Endothelial cell (in vitro differentiated cells): Measurements from ENCODE around the gene FHL1. TPM values are rescaled to one million over a fixed set of nuclear protein-coding genes. Genes with fewer than 3 reads are reported as not detected.

ENCODE experiments used
- DNase-seq: peaks from one replicate; pipeline ENCODE4 v3.0.0; 2021; ENCODE audit warnings: low spot score
- H3K27ac Mint-ChIP-seq: one replicate; pipeline ENCODE4 v1.8.0; 2021; ENCODE audit warnings: mixed read lengths, inconsistent platforms; ENCODE audit not compliant: unreplicated experiment
- H3K27me3 Mint-ChIP-seq: one replicate; pipeline ENCODE4 v1.8.0; 2021; ENCODE audit warnings: mild to moderate bottlenecking, moderate library complexity, mixed read lengths, inconsistent platforms; ENCODE audit not compliant: unreplicated experiment
- H3K36me3 Mint-ChIP-seq: one replicate; pipeline ENCODE4 v1.8.0; 2021; ENCODE audit warnings: mild to moderate bottlenecking, low read depth, mixed read lengths, inconsistent platforms; ENCODE audit not compliant: unreplicated experiment
- H3K4me1 Mint-ChIP-seq: one replicate; pipeline ENCODE4 v1.8.0; 2021; ENCODE audit warnings: mild to moderate bottlenecking, mixed read lengths, inconsistent platforms; ENCODE audit not compliant: unreplicated experiment
- H3K4me3 Mint-ChIP-seq: one replicate; pipeline ENCODE4 v1.8.0; 2021; ENCODE audit warnings: mild to moderate bottlenecking, mixed read lengths, inconsistent platforms; ENCODE audit not compliant: unreplicated experiment
- H3K9me3 Mint-ChIP-seq: one replicate; pipeline ENCODE4 v1.8.0; 2021; ENCODE audit warnings: mixed read lengths, inconsistent platforms; ENCODE audit not compliant: unreplicated experiment
- CTCF ChIP-seq: fragments of 200-600 bp; sonication (generic); IDR thresholded peaks from one replicate; pipeline ENCODE4 v1.5.0; 2021; ENCODE audit warnings: antibody characterized with exemption; ENCODE audit not compliant: unreplicated experiment
- total RNA-seq: library from RNA; stranded (reverse); fragmentation: NEBNext Ultra II Directional; extraction: Animal tissue kit (Norgen Biotek cat#: 25700); gene quantifications from one replicate; pipeline ENCODE4 v1.2.1, GENCODE V29; 2021; ENCODE audit not compliant: unreplicated experiment

The FHL1 gene
- total RNA-seq, 1 donor from 2014 or later: 5.6 TPM

- Mint-ChIP-seq H3K27me3 (no peaks in the 10 kb centered on the region), H3K27ac (no peak overlapping the region), H3K36me3 (no peaks in the 10 kb centered on the region), H3K4me3 (no peak overlapping the region), H3K9me3 (no peaks in the 10 kb centered on the region), H3K4me1 (no peaks in the 10 kb centered on the region)
- TF ChIP-seq CTCF: no peak
- no peak for DNase-seq
Measured at GRCh38 chrX:136157187-136157586, 9.9 kb downstream of the FHL1 start.

GRCh38 chrX:136158685-136159084 lies 11.4 kb downstream of the FHL1 start:
- no peaks in the 10 kb centered on the region for H3K36me3 Mint-ChIP-seq
- DNase-seq: no peak
- H3K9me3 Mint-ChIP-seq: no peaks in the 10 kb centered on the region
- no peak for TF ChIP-seq CTCF
- no peak overlapping the region for H3K27ac Mint-ChIP-seq
- no peaks in the 10 kb centered on the region for H3K4me1 Mint-ChIP-seq
- H3K4me3 Mint-ChIP-seq: no peak overlapping the region
- H3K27me3 Mint-ChIP-seq: peaks cover 1% of the 10 kb centered on the region

GRCh38 chrX:136159611-136160025 lies 12.3 kb downstream of the FHL1 start:
- Mint-ChIP-seq H3K27me3 (peaks cover 1% of the 10 kb centered on the region), H3K9me3 (no peaks in the 10 kb centered on the region), H3K36me3 (no peaks in the 10 kb centered on the region), H3K27ac (no peak overlapping the region), H3K4me3 (no peak overlapping the region), H3K4me1 (no peaks in the 10 kb centered on the region)
- TF ChIP-seq CTCF: no peak
- no peak for DNase-seq

- H3K27me3 Mint-ChIP-seq: peaks cover 1% of the 10 kb centered on the region
- no peaks in the 10 kb centered on the region for H3K36me3 Mint-ChIP-seq
- H3K4me3 Mint-ChIP-seq: no peak overlapping the region
- H3K4me1 Mint-ChIP-seq: no peaks in the 10 kb centered on the region
- peak; percentile 58 for DNase-seq
- H3K27ac Mint-ChIP-seq: no peak overlapping the region
- no peaks in the 10 kb centered on the region for H3K9me3 Mint-ChIP-seq
- no peak for TF ChIP-seq CTCF
Measured at GRCh38 chrX:136162827-136163570, 15.7 kb downstream of the FHL1 start.

GRCh38 chrX:136163689-136164088 lies 16.4 kb downstream of the FHL1 start:
- Mint-ChIP-seq H3K4me1 (no peaks in the 10 kb centered on the region), H3K9me3 (no peaks in the 10 kb centered on the region)

More at GRCh38 chrX:136163689-136164088, 16.4 kb downstream of the FHL1 start:
- Mint-ChIP-seq H3K27me3 (peaks cover 1% of the 10 kb centered on the region), H3K4me3 (no peak overlapping the region), H3K36me3 (no peaks in the 10 kb centered on the region), H3K27ac (no peak overlapping the region)
- no peak for DNase-seq
- TF ChIP-seq CTCF: no peak
